ENCODE data around the gene RBCK1.

Gene RBCK1

GRCh38 chr20:408843-409696 lies 971 bp downstream of the RBCK1 start:
- no peak for DNase-seq (ENCODE audit: insufficient read length, low spot score)
- no peak for FAIRE-seq
- no peak for TF ChIP-seq CTCF (IDR thresholded peaks at IDR 0.05; ENCODE audit: insufficient read depth, missing control alignments)

- no peak for FAIRE-seq
Measured at GRCh38 chr20:409697-410559, 1.8 kb downstream of the RBCK1 start.

GRCh38 chr20:412081-412480 lies 4.0 kb downstream of the RBCK1 start:
- no peak for FAIRE-seq
- no peak for DNase-seq (ENCODE audit: insufficient read length, low spot score)
- TF ChIP-seq CTCF (IDR thresholded peaks at IDR 0.05; ENCODE audit: insufficient read depth, missing control alignments): no peak

More at GRCh38 chr20:409697-410559, 1.8 kb downstream of the RBCK1 start:
- DNase-seq (ENCODE audit: insufficient read length, low spot score): no peak
- TF ChIP-seq CTCF (IDR thresholded peaks at IDR 0.05; ENCODE audit: insufficient read depth, missing control alignments): no peak

GRCh38 chr20:414161-414560 lies 6.1 kb downstream of the RBCK1 start:
- DNase-seq (ENCODE audit: insufficient read length, low spot score) (no peak), FAIRE-seq (no peak)
- no peak for TF ChIP-seq CTCF (IDR thresholded peaks at IDR 0.05; ENCODE audit: insufficient read depth, missing control alignments)

GRCh38 chr20:415820-416322 lies 7.8 kb downstream of the RBCK1 start:
- FAIRE-seq: no peak
- no peak for DNase-seq (ENCODE audit: insufficient read length, low spot score)
- TF ChIP-seq CTCF (IDR thresholded peaks at IDR 0.05; ENCODE audit: insufficient read depth, missing control alignments): no peak

- FAIRE-seq: no peak
- TF ChIP-seq CTCF (IDR thresholded peaks at IDR 0.05; ENCODE audit: insufficient read depth, missing control alignments): no peak
- no peak for DNase-seq (ENCODE audit: insufficient read length, low spot score)
Measured at GRCh38 chr20:416950-417800, 9.1 kb downstream of the RBCK1 start.
